MM.1S (cell line): ENCODE measurements around the gene TBRG4.

Source experiments
- EZH2 ChIP-seq: fragments of 300-600 bp; sonication (generic); optimal IDR thresholded peaks from 2 replicates; pipeline ENCODE3; 2017; ENCODE audit warnings: low read depth, mild to moderate bottlenecking, antibody characterized with exemption, low read length, mixed read lengths
- EZH2phosphoT487 ChIP-seq: fragments of 300-600 bp; sonication (generic); IDR thresholded peaks from 2 replicates; pipeline ENCODE4 v1.6.1; 2018; ENCODE audit warnings: antibody characterized with exemption, low read length
- TF ChIP-seq, protein P1 (sequence below): fragments of 300-600 bp; sonication (generic); IDR thresholded peaks from 2 replicates; pipeline ENCODE4 v1.5.1; 2016; ENCODE audit warnings: antibody characterized with exemption, low read length, mixed read lengths

DNA sequence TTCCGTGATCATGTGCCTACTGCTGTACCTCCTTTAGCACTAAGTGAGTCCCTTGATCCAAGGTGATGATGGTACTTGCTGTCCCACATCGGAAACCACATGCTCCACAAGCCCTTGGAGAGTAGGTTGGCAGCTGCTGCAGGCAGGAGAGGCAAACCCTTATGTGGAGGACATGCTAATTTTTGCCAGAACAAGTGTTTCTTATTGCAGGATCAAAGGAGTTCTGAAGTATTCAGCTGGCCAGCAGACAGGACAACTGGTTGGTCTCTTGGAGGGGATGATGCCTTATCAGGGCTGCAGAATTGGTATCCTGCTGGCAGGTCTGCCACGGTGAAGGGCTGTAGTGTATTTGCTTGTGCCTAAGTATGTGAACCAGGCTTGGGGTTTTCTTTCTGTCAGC, 59.5 kb downstream of the TBRG4 start:
- TF ChIP-seq, protein P1, sequence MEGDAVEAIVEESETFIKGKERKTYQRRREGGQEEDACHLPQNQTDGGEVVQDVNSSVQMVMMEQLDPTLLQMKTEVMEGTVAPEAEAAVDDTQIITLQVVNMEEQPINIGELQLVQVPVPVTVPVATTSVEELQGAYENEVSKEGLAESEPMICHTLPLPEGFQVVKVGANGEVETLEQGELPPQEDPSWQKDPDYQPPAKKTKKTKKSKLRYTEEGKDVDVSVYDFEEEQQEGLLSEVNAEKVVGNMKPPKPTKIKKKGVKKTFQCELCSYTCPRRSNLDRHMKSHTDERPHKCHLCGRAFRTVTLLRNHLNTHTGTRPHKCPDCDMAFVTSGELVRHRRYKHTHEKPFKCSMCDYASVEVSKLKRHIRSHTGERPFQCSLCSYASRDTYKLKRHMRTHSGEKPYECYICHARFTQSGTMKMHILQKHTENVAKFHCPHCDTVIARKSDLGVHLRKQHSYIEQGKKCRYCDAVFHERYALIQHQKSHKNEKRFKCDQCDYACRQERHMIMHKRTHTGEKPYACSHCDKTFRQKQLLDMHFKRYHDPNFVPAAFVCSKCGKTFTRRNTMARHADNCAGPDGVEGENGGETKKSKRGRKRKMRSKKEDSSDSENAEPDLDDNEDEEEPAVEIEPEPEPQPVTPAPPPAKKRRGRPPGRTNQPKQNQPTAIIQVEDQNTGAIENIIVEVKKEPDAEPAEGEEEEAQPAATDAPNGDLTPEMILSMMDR = no peak
- TF ChIP-seq EZH2 (no peak), EZH2phosphoT487 (no peak)
